Measurements from ENCODE around the gene ODC1. TPM values are rescaled to one million over a fixed set of nuclear protein-coding genes. Genes with fewer than 3 reads are reported as not detected.
A peak's percentile ranks its signal among the peaks of the same experiment; 100 is the strongest.

ODC1 gene
- total RNA-seq, 1 donor from 2014 or later: 119 TPM

GRCh38 chr2:10410001-10410822, 37.9 kb downstream of the ODC1 start:
- no peaks in the 10 kb centered on the region for H3K9me3 ChIP-seq (ENCODE audit: insufficient read depth, low read depth, low read length)
- no peaks in the 10 kb centered on the region for H3K36me3 ChIP-seq (ENCODE audit: insufficient read depth, low read length)
- peaks cover 7% of the 10 kb centered on the region for H3K27me3 Mint-ChIP-seq (ENCODE audit: low read depth, unreplicated experiment)
- no peak overlapping the region for H3K27ac Mint-ChIP-seq (ENCODE audit: unreplicated experiment)
- TF ChIP-seq EZH2 (IDR thresholded peaks at IDR 0.05; ENCODE audit: insufficient read depth, low read length) (no peak), CTCF (IDR thresholded peaks at IDR 0.05; ENCODE audit: insufficient read depth, low read depth, low read length) (no peak)
- FAIRE-seq: no peak
- no peak overlapping the region for H3K4me3 ChIP-seq (ENCODE audit: insufficient read depth, low read depth, low read length)
- peaks cover 18% of the 10 kb centered on the region for H3K4me1 Mint-ChIP-seq (ENCODE audit: low read depth, unreplicated experiment)
- no peaks in the 10 kb centered on the region for H3K27me3 ChIP-seq (ENCODE audit: insufficient read depth, low read length)
- H2AFZ ChIP-seq (ENCODE audit: low read depth, low read length): no peak overlapping the region
- H3K36me3 Mint-ChIP-seq (ENCODE audit: low read depth, unreplicated experiment): peaks cover 5% of the 10 kb centered on the region
- no peaks in the 10 kb centered on the region for H3K79me2 ChIP-seq (ENCODE audit: insufficient read depth, low read length)
- peaks cover 2% of the 10 kb centered on the region for H3K9me3 Mint-ChIP-seq (ENCODE audit: unreplicated experiment)
- DNase-seq (ENCODE audit: low read depth): peak; percentile 66
- peak overlapping the region; percentile 34 for H3K4me2 ChIP-seq (ENCODE audit: low read length)
- no peak overlapping the region for H3K27ac ChIP-seq (ENCODE audit: low read depth, low read length)
- peaks cover 10% of the 10 kb centered on the region for H4K20me1 ChIP-seq (ENCODE audit: insufficient read depth, low read length)
- H3K9ac ChIP-seq (ENCODE audit: low read length): no peak overlapping the region
- no peak overlapping the region for H3K4me3 Mint-ChIP-seq (ENCODE audit: unreplicated experiment)
- H3K4me1 ChIP-seq (ENCODE audit: insufficient read depth, low read length): peaks cover 49% of the 10 kb centered on the region

GRCh38 chr2:10408649-10409579, 39.2 kb downstream of the ODC1 start:
- peaks cover 2% of the 10 kb centered on the region for H4K20me1 ChIP-seq (ENCODE audit: insufficient read depth, low read length)
- H3K36me3 ChIP-seq (ENCODE audit: insufficient read depth, low read length): no peaks in the 10 kb centered on the region
- H3K4me2 ChIP-seq (ENCODE audit: low read length): peak overlapping the region; percentile 39
- no peaks in the 10 kb centered on the region for H3K27me3 ChIP-seq (ENCODE audit: insufficient read depth, low read length)
- H3K36me3 Mint-ChIP-seq (ENCODE audit: low read depth, unreplicated experiment): peaks cover 5% of the 10 kb centered on the region
- H2AFZ ChIP-seq (ENCODE audit: low read depth, low read length): no peak overlapping the region
- H3K9me3 ChIP-seq (ENCODE audit: insufficient read depth, low read depth, low read length): no peaks in the 10 kb centered on the region
- DNase-seq (ENCODE audit: low read depth) (peak; percentile 48), FAIRE-seq (no peak)
- H3K4me1 ChIP-seq (ENCODE audit: insufficient read depth, low read length): peaks cover 52% of the 10 kb centered on the region
- H3K9ac ChIP-seq (ENCODE audit: low read length): no peak overlapping the region
- peaks cover 18% of the 10 kb centered on the region for H3K4me1 Mint-ChIP-seq (ENCODE audit: low read depth, unreplicated experiment)
- no peak overlapping the region for H3K27ac Mint-ChIP-seq (ENCODE audit: unreplicated experiment)
- no peak overlapping the region for H3K4me3 Mint-ChIP-seq (ENCODE audit: unreplicated experiment)
- no peak overlapping the region for H3K27ac ChIP-seq (ENCODE audit: low read depth, low read length)
- peaks cover 2% of the 10 kb centered on the region for H3K9me3 Mint-ChIP-seq (ENCODE audit: unreplicated experiment)
- no peaks in the 10 kb centered on the region for H3K79me2 ChIP-seq (ENCODE audit: insufficient read depth, low read length)
- peaks cover 7% of the 10 kb centered on the region for H3K27me3 Mint-ChIP-seq (ENCODE audit: low read depth, unreplicated experiment)
- TF ChIP-seq EZH2 (IDR thresholded peaks at IDR 0.05; ENCODE audit: insufficient read depth, low read length) (no peak), CTCF (IDR thresholded peaks at IDR 0.05; ENCODE audit: insufficient read depth, low read depth, low read length) (peak; percentile 88)
- H3K4me3 ChIP-seq (ENCODE audit: insufficient read depth, low read depth, low read length): no peak overlapping the region

Data from astrocyte (in vitro differentiated cells and primary cell).